GM04503 (cell line): ENCODE measurements around the gene KHDC3L.

Source experiments
- DNase-seq: peaks from one replicate; pipeline ENCODE4 v3.0.0-alpha.2; 2012; ENCODE audit warnings: low read depth

Gene KHDC3L

GRCh38 chr6:73362358-73362757 is at the start of gene KHDC3L:
Gene KHDC3L, plus strand, starts transcription at chr6:73362658. Its CDS starts 72 bp downstream, at chr6:73362730.
- DNase-seq: no peak

GRCh38 chr6:73314577-73315492 is 47.6 kb upstream of the KHDC3L start:
- no peak for DNase-seq

- DNase-seq: no peak
Observed at GRCh38 chr6:73323323-73323722, 39.1 kb upstream of the KHDC3L start.

- no peak for DNase-seq
Observed at GRCh38 chr6:73325656-73326055, 36.8 kb upstream of the KHDC3L start.

- no peak for DNase-seq
Observed at GRCh38 chr6:73328790-73329189, 33.7 kb upstream of the KHDC3L start.

GRCh38 chr6:73329201-73329600 is 33.3 kb upstream of the KHDC3L start:
- DNase-seq: no peak

- no peak for DNase-seq
Observed at GRCh38 chr6:73339340-73339739, 23.1 kb upstream of the KHDC3L start.

GRCh38 chr6:73340048-73340447 is 22.4 kb upstream of the KHDC3L start:
- DNase-seq: no peak

GRCh38 chr6:73341335-73341734 is 21.1 kb upstream of the KHDC3L start:
- DNase-seq: no peak

- no peak for DNase-seq
Observed at GRCh38 chr6:73342174-73342573, 20.3 kb upstream of the KHDC3L start.

- DNase-seq: no peak
Observed at GRCh38 chr6:73343164-73343563, 19.3 kb upstream of the KHDC3L start.

- DNase-seq: no peak
Observed at GRCh38 chr6:73348550-73349204, 13.8 kb upstream of the KHDC3L start.

GRCh38 chr6:73349311-73349710 is 13.1 kb upstream of the KHDC3L start:
- no peak for DNase-seq

- DNase-seq: no peak
Observed at GRCh38 chr6:73353636-73354593, 8.5 kb upstream of the KHDC3L start, which contains the start of gene DPPA5. Gene DPPA5, minus strand, starts transcription at chr6:73354276. Its CDS starts 51 bp downstream, at chr6:73354225.

GRCh38 chr6:73362869-73363536 is 545 bp downstream of the KHDC3L start:
- DNase-seq: no peak

- no peak for DNase-seq
Observed at GRCh38 chr6:73363537-73363875, 1.0 kb downstream of the KHDC3L start.

- no peak for DNase-seq
Observed at GRCh38 chr6:73364121-73364520, 1.7 kb downstream of the KHDC3L start.

- DNase-seq: no peak
Observed at GRCh38 chr6:73364549-73364948, 2.1 kb downstream of the KHDC3L start.

- no peak for DNase-seq
Observed at GRCh38 chr6:73367761-73368355, 5.4 kb downstream of the KHDC3L start.

GRCh38 chr6:73368675-73369074 is 6.2 kb downstream of the KHDC3L start:
- DNase-seq: no peak

GRCh38 chr6:73369157-73369556 is 6.7 kb downstream of the KHDC3L start:
- DNase-seq: no peak
